MM.1S (cell line): ENCODE measurements around the gene ASXL1.

ENCODE experiments used
- DNase-seq: peaks from one replicate; pipeline ENCODE4 v3.0.0-alpha.2; 2015
- H2AFZ ChIP-seq: fragments of 300-600 bp; sonication (generic); 2 replicates; pipeline ENCODE4 v1.6.0; 2016; ENCODE audit warnings: antibody characterized with exemption, low read length
- H3F3A ChIP-seq: fragments of 300-600 bp; sonication (generic); 2 replicates; pipeline ENCODE4 v1.6.1; 2016; ENCODE audit warnings: mild to moderate bottlenecking, antibody characterized with exemption, low read length, moderate library complexity, mixed read lengths; ENCODE audit not compliant: insufficient read depth
- H3K27ac ChIP-seq: fragments of 300-600 bp; sonication (generic); 2 replicates; pipeline ENCODE4 v1.5.1; 2016; ENCODE audit warnings: mild to moderate bottlenecking, low read length
- H3K27me3 ChIP-seq: fragments of 300-600 bp; sonication (generic); replicated peaks from 2 replicates; pipeline ENCODE4 v1.6.0; 2016; ENCODE audit warnings: low read length; ENCODE audit not compliant: insufficient read depth
- H3K36me3 ChIP-seq: fragments of 300-600 bp; sonication (generic); replicated peaks from 2 replicates; pipeline ENCODE4 v1.6.1; 2016; ENCODE audit warnings: mild to moderate bottlenecking, low read length, mixed read lengths; ENCODE audit not compliant: insufficient read depth
- H3K4me1 ChIP-seq: fragments of 300-600 bp; sonication (generic); 2 replicates; pipeline ENCODE4 v1.6.1; 2016; ENCODE audit warnings: low read length, mixed read lengths
- H3K4me2 ChIP-seq: fragments of 300-600 bp; sonication (generic); 2 replicates; pipeline ENCODE4 v1.6.0; 2016; ENCODE audit warnings: low read depth, low read length
- H3K4me3 ChIP-seq: fragments of 300-600 bp; sonication (generic); 2 replicates; pipeline ENCODE4 v1.5.1; 2016; ENCODE audit warnings: low read length, mixed read lengths
- H3K79me2 ChIP-seq: fragments of 300-600 bp; sonication (generic); 2 replicates; pipeline ENCODE4 v1.6.1; 2016; ENCODE audit warnings: mixed run types, low read length, mixed read lengths
- H3K9ac ChIP-seq: fragments of 300-600 bp; sonication (generic); 2 replicates; pipeline ENCODE4 v1.6.1; 2016; ENCODE audit warnings: low read length, mixed read lengths
- H3K9me2 ChIP-seq: fragments of 300-600 bp; sonication (generic); replicated peaks from 2 replicates; pipeline ENCODE4 v1.6.1; 2016; ENCODE audit warnings: mild to moderate bottlenecking, low read length, mixed read lengths; ENCODE audit not compliant: insufficient read depth
- H3K9me3 ChIP-seq: fragments of 300-600 bp; sonication (generic); replicated peaks from 2 replicates; pipeline ENCODE4 v1.6.1; 2016; ENCODE audit warnings: mild to moderate bottlenecking, low read length, mixed read lengths; ENCODE audit not compliant: insufficient read depth
- H4K20me1 ChIP-seq: fragments of 300-600 bp; sonication (generic); 2 replicates; pipeline ENCODE4 v1.6.1; 2016; ENCODE audit warnings: mild to moderate bottlenecking, low read length, moderate library complexity, mixed read lengths; ENCODE audit not compliant: insufficient read depth
- CTCF ChIP-seq: fragments of 300-600 bp; sonication (generic); IDR thresholded peaks from 2 replicates; pipeline ENCODE4 v1.5.1; 2016; ENCODE audit warnings: antibody characterized with exemption, low read length, mixed read lengths
- EZH2 ChIP-seq: fragments of 300-600 bp; sonication (generic); optimal IDR thresholded peaks from 2 replicates; pipeline ENCODE3; 2017; ENCODE audit warnings: low read depth, mild to moderate bottlenecking, antibody characterized with exemption, low read length, mixed read lengths
- EZH2phosphoT487 ChIP-seq: fragments of 300-600 bp; sonication (generic); IDR thresholded peaks from 2 replicates; pipeline ENCODE4 v1.6.1; 2018; ENCODE audit warnings: antibody characterized with exemption, low read length

The ASXL1 gene

GRCh38 chr20:32440069-32440757 is 82.1 kb downstream of the ASXL1 start:
- Histone ChIP-seq H3K79me2 (no peaks in the 10 kb centered on the region), H2AFZ (no peak overlapping the region), H3K27ac (no peak overlapping the region), H3F3A (no peaks in the 10 kb centered on the region), H3K9me3 (no peaks in the 10 kb centered on the region), H3K36me3 (peaks cover 6% of the 10 kb centered on the region; the same call in 1 of the 2 replicates), H3K4me1 (no peaks in the 10 kb centered on the region), H3K9me2 (no peaks in the 10 kb centered on the region), H3K9ac (no peak overlapping the region), H3K4me2 (no peak overlapping the region), H4K20me1 (no peaks in the 10 kb centered on the region), H3K27me3 (no peaks in the 10 kb centered on the region), H3K4me3 (no peak overlapping the region)
- no peak for DNase-seq
- TF ChIP-seq CTCF (no peak), EZH2 (no peak), EZH2phosphoT487 (no peak)

GRCh38 chr20:32440758-32441078 is 82.6 kb downstream of the ASXL1 start:
- Histone ChIP-seq H3K4me2 (no peak overlapping the region), H3K9me3 (no peaks in the 10 kb centered on the region), H3K9ac (no peak overlapping the region), H2AFZ (no peak overlapping the region), H4K20me1 (no peaks in the 10 kb centered on the region), H3K4me1 (no peaks in the 10 kb centered on the region), H3K4me3 (no peak overlapping the region), H3K36me3 (peaks cover 6% of the 10 kb centered on the region; the same call in 1 of the 2 replicates), H3K27me3 (no peaks in the 10 kb centered on the region), H3F3A (no peaks in the 10 kb centered on the region), H3K79me2 (no peaks in the 10 kb centered on the region), H3K27ac (no peak overlapping the region), H3K9me2 (no peaks in the 10 kb centered on the region)
- DNase-seq, result no peak
- TF ChIP-seq EZH2, result no peak
- TF ChIP-seq CTCF, result no peak
- no peak for TF ChIP-seq EZH2phosphoT487

GRCh38 chr20:32441638-32442037 is 83.5 kb downstream of the ASXL1 start:
- H3F3A ChIP-seq, result no peaks in the 10 kb centered on the region
- H3K9me3 ChIP-seq, result no peaks in the 10 kb centered on the region
- H3K4me2 ChIP-seq, result no peak overlapping the region
- no peaks in the 10 kb centered on the region for H3K79me2 ChIP-seq
- H3K4me1 ChIP-seq, result no peaks in the 10 kb centered on the region
- no peaks in the 10 kb centered on the region for H3K27me3 ChIP-seq
- no peak overlapping the region for H3K9ac ChIP-seq
- peaks cover 6% of the 10 kb centered on the region; the same call in 1 of the 2 replicates for H3K36me3 ChIP-seq
- H3K27ac ChIP-seq, result no peak overlapping the region
- DNase-seq, result no peak
- TF ChIP-seq CTCF (no peak), EZH2 (no peak), EZH2phosphoT487 (no peak)
- no peaks in the 10 kb centered on the region for H4K20me1 ChIP-seq
- H3K9me2 ChIP-seq, result no peaks in the 10 kb centered on the region
- no peak overlapping the region for H3K4me3 ChIP-seq
- H2AFZ ChIP-seq, result no peak overlapping the region
